ENCODE measurements around the gene SLC35B2.

SLC35B2 gene

DNA sequence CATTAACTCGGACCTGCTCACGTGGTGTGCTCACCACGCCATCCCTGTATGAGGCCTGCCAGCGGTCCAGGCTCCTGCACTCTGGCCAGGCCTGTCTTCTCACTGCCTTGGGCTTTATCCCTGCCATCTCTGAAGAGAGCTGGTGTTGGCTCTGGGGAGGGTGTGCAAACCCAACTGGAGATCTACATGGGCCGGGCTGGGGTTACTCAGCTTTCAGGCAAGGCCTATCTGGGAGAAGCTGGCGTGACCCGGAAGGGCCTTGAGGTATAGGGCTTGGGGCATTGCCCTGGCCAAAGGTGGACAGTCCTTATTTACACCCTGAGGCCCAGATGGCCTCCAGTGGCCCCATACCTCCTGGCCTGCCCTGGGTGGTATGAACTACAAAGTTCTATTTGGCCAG lies 28.9 kb downstream of the SLC35B2 start:
- no peak for DNase-seq
- in situ Hi-C loops (cut with HindIII; ENCODE audit: low pct_ligation_motif_present, low pct_unique_long_range_greater_than_20kb, low sequenced_read_pairs) = no loop called here

DNA sequence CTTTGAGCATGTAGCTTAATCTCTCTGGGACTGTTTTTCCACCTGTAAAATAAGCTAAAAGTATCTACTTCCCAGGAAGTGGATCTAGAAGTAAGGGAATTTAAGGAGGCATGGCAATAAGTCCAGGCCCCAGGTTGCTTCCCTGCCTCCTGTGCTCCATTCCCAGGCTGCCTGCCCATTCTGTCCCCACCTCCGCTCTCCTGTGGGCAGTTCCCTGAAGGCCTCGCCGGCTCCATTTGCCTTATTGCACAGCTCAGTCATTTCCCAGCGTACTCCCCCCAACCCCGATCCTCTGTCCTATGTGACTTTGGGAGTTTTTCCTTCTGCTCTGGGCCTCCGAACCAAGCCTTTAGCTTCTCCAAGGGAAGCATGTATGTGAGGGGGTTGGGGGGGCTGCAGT lies 29.3 kb downstream of the SLC35B2 start:
- in situ Hi-C loops (cut with HindIII; ENCODE audit: low pct_ligation_motif_present, low pct_unique_long_range_greater_than_20kb, low sequenced_read_pairs) = no loop called here
- no peak for DNase-seq

DNA sequence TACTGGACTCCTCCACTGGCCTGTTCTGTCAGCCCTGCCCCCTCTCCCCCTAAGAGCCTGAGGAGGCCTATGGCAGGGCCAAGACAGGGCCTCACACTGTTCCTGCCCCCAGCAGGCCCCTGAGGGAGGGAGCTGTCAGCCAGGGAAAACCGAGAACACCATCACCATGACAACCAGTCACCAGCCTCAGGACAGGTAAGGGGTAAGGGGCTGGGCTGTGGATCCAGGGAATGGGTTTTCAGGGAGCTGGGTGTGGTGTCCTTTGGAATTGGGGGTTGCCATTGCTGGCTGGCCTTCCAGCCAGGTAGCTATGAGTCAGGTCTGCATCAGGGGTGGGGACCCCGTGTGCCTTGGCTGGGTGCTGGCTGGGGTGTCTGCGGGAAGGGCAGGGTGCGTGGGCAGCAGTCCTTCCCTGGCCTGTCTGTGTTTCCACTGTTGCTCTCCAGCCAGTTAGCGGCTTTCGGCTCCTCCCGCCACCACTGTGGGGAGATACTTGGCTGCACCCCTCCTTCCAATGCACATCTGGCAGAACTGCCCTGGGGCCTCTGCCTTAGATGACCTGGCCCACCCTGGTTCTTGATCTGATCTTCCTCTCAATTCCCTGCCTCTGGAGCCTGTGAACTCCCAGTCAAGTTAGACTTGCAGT lies 30.1 kb downstream of the SLC35B2 start:
- DNase-seq = no peak
- in situ Hi-C loops (cut with HindIII; ENCODE audit: low pct_ligation_motif_present, low pct_unique_long_range_greater_than_20kb, low sequenced_read_pairs) = no loop called here

DNA sequence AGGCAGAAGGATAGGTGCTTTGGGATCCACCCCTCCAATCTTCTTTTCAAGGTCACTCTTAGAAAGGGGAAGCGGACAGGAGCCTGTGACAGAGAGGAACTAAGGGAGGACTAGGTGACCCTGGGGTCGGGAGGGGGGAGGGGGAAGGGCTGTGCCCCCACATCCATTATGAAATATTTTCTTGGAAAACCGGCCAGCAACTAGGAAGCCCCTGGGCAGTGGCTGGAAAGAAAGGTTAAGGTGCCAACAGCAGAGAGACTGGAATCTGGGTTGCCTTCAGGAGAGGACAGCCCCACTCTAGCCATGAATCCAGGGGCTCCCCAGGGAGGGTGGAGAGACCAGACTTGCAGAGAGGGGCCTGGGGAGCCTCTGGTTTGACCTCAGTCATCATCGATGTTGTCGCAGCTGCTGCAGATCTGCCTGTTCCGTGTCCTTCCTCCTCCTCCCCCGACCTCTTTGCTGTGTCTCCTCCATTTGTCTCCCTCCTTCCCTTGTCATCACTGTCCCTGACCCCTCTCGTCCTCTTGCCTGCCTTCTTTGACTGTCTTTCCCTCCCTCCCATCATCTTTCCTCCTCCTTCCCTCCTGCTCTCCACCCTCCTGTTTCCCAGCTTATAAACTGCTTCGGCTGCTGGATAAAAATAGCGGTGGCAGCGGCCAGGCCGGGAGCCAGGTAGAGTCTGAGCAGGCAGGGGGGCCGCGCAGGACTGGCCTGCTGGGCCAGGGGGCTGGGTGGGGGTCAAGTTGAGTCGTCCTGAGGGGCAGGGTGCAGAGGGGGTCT lies 30.8 kb downstream of the SLC35B2 start:
- DNase-seq = no peak

DNA sequence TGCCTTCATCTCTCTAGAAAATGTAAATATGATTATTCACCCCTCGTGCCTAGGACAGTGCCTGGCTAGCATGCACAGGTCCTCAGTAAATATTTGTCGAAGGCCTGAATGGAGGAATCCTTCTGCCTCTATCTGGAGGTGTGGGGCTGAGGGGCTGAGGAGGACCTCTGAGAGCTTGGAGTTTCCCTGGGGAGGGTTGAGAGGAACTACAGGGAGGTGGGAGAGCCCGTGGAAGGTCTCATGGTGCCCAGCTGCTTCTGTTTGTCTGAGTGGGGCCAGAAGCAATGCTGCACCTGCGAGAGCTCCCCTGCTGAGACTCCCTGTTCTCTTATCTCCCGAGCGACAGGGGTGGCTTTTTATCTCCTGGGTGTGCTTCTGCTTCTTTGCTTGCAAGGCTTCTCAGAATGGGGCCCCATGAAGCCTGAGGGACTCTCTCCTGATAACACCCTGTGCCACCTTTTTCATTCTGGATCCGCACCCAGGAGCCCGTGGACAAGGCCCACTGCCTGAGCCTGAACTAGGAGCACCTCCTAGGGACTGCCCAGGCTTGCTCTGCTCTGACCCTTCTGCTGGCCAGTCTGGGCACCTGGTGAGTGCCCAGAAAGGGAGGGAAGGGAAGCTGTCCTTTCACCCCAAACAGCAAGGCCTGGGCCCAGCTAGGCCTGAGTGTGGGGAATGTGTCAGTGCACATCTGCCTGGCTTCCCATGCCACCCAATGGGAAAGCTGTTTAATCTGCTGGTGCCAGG lies 31.6 kb downstream of the SLC35B2 start:
- in situ Hi-C loops (cut with HindIII; ENCODE audit: low pct_ligation_motif_present, low pct_unique_long_range_greater_than_20kb, low sequenced_read_pairs) = no loop called here
- DNase-seq = no peak

More for the DNA sequence above, 30.8 kb downstream of the SLC35B2 start:
- in situ Hi-C loops (cut with HindIII; ENCODE audit: low pct_ligation_motif_present, low pct_unique_long_range_greater_than_20kb, low sequenced_read_pairs) = no loop called here

DNA sequence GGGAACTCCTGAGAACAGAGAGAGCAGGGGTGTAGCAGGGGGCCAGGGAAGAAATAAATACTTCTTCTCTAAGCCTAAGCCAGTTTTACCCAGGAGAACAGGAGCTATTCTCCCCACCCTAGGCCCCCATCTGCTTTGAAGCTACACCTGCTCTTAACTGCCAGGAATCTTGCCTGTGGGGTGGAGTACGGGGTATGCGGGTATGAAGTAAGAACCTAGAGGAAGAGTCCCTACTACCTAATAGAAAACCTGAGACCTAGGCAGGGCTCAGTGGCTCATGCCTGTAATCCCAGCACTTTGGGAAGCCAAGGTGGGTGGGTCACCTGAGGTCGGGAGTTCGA lies 32.4 kb downstream of the SLC35B2 start:
- no peak for DNase-seq
- in situ Hi-C loops (cut with HindIII; ENCODE audit: low pct_ligation_motif_present, low pct_unique_long_range_greater_than_20kb, low sequenced_read_pairs) = no loop called here

DNA sequence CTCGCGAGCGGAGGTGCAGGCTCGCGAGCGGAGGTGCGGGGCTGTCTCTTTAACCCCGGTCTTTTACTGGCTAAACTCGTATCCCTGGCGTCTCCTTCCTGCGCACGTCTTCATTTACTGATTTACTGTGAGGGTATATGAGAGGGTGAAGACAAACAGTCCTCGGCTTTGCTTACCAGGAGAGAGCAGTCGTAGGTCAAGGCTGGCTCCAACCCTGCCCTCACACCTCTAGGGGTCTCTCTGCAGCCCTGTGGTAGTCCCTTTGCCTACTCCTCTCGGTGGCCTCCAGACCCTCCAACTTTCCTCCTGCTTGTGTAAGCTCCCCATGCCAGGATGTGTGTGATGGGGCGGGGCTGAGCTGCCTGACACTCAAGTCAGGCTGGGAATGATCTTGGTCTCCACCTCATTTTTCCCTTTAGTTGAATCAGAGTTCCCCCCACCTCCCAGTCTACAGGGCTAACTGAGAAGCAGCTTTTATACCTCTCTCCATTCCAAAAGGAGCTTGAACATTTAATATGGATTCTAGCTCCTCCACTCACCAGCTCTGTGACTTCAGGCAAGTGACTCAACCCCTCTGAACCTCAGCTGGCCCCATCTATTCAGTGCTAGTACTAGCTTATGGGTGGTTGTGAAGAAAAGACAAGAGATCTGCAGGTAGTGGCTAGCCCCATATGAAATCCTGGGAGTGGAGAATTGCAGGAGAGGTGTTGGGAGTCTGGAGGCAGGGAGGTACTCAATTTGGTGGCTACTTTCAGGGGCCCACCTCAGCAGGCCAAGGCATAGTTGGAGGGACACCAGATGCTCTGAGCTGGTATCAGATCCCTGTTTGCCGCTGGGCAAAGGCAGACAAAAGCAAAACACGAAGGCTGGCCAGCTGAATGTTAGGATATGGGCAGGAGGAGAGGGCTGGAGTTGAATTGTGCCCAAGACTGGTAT lies 33.0 kb downstream of the SLC35B2 start:
- in situ Hi-C loops (cut with HindIII; ENCODE audit: low pct_ligation_motif_present, low pct_unique_long_range_greater_than_20kb, low sequenced_read_pairs) = no loop called here
- DNase-seq = peak; percentile 15

DNA sequence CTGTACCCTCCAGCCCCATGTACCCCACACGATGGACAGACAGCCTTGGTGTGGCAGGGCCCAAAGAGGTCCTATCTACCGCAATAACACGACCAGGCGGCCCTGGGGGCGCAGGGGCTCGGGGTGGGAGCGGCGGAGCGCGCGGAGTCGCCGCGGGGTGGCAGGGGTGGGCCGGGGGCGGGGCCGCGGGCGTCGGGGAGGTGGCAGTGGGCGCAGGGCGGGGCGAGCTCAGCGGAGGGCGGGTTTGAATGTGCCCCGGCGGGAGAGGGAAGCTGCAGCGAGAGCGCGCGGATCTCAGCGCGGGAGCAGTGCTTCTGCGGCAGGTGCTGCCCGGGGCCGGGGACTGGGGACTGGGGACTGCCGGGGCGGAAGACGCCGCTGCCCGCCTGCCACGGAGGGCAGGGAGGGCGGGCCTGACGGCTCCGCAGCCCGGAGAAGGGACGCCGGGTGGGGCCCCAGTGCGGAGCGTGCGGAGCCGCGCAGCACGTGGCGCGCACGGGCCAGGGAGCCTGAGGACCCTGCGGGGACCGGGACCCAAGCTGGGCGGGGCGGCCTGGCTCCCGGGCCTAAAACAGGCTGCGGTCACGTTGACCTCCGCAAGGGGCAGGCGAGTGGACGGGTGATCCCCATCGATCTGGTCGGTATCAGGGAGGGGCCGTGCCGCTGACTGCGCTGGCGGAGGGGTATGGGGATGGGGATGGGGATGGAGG lies 33.9 kb downstream of the SLC35B2 start, which contains the start of gene SLC29A1:
TSS of gene SLC29A1 (plus strand) at position 277 of the 710 bp plus-strand sequence. CDS start 3,719 bp downstream, outside the sequence.
- in situ Hi-C loops (cut with HindIII; ENCODE audit: low pct_ligation_motif_present, low pct_unique_long_range_greater_than_20kb, low sequenced_read_pairs) = no loop called here
- peak; percentile 72 for DNase-seq

DNA sequence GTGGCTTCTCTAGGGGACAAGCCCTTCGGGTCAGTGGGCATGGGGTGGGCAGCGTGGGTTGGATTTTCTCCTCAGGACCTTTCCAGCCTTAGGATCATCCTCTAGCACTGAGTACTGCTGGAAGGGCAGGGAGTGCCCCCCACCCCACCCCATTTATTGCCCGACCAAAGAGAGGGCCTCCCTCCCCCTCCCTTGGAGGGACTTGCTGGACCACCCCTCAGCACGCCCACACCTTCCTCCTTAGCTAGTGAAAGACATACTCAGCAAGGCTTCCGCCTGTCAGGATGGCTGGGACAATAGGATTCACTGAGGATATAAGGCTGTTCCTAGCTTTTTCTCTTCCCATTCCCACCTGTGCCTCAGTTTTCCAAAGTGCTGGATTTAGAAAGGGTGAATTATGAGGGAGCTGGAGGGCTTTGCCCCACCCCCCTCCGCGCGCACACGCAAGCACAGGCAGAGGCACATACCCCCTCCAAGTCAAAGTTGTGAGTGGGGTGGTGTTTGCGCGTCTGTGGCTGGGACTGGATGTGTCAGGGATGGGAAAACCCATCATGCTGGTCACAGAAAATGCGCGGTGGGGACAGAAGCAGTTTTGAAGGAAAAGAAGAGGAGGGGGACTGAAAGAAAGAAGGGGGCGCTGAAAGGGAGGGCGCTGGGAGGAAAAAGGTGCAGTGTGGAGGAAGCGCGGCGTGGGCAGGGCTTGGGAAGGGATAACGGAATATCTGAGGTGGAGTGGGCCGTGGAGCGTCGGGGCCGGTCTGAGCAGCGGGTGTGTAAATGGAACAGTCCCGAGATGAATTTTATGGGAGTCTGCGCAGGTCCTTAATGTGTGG lies 34.6 kb downstream of the SLC35B2 start:
- in situ Hi-C loops (cut with HindIII; ENCODE audit: low pct_ligation_motif_present, low pct_unique_long_range_greater_than_20kb, low sequenced_read_pairs) = no loop called here
- peak; percentile 23 for DNase-seq

DNA sequence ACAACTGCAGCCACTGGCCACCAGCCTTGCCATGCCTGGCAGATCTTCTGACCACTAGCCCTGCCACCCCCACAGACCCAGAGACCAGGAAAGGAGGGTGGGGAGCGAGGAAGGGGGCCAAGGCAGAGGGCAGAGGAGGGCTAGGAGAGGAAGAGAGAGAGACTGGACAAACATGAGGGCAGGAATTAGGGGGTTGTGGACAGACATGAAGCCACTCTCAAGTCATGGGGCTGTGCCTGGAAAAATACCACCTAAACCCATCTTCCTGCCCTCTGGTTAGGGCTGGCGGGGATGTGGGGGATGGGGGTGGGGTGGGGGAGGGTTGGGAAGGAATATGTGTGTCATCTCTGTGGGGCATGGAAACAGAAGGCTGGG lies 35.4 kb downstream of the SLC35B2 start:
- in situ Hi-C loops (cut with HindIII; ENCODE audit: low pct_ligation_motif_present, low pct_unique_long_range_greater_than_20kb, low sequenced_read_pairs) = no loop called here
- no peak for DNase-seq

DNA sequence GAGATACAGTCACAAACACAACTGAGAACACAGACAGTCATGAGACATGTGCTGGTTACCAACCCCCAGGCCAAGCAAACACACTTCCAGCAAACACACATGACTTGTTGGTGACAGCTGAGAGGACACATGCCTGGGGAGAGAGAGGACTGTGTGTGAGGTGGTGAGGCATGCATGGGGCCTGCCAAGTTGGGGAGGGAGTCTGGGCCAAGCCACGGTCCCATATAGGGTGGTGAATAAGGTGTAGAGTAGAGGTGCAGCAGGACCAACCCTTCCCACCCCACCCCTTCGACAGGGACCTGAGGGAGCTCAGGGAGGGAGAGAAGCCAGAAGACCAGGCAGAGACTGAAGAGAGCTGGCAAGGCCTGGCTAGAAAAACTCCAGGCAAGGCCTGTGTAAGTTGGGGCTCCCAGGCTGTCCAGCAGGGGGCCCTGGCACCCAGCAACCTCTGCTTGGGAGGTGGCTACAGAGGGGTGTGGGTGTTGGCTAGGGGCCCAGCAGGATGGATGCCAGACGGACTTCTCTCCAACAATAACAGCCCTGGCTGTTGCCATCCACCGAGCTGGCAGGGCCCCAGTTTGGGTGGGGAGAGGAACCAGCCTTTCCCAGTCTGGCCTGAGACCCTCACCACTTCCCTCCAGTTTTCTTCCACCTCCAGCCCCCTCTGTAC lies 35.9 kb downstream of the SLC35B2 start:
- DNase-seq = peak; percentile 89
- in situ Hi-C loops (cut with HindIII; ENCODE audit: low pct_ligation_motif_present, low pct_unique_long_range_greater_than_20kb, low sequenced_read_pairs) = no loop called here

DNA sequence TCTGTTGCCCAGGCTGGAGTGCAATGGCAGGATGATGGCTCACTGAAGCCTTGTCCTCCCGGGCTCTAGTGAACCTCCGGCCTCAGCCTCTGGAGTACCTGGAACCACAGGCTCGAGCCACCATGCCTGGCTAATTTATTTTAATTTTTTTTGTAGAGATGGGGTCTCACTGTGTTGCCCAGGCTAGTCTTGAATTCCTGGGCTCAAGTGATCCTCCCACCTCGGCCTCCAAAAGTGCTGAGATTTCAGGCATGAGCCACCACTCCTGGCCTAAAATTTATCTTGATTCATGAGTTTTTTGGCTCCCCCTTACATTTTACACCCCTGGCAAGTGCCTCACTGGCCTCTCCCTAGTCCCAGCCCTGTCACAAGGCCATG lies 36.4 kb downstream of the SLC35B2 start:
- DNase-seq = no peak
- in situ Hi-C loops (cut with HindIII; ENCODE audit: low pct_ligation_motif_present, low pct_unique_long_range_greater_than_20kb, low sequenced_read_pairs) = no loop called here

DNA sequence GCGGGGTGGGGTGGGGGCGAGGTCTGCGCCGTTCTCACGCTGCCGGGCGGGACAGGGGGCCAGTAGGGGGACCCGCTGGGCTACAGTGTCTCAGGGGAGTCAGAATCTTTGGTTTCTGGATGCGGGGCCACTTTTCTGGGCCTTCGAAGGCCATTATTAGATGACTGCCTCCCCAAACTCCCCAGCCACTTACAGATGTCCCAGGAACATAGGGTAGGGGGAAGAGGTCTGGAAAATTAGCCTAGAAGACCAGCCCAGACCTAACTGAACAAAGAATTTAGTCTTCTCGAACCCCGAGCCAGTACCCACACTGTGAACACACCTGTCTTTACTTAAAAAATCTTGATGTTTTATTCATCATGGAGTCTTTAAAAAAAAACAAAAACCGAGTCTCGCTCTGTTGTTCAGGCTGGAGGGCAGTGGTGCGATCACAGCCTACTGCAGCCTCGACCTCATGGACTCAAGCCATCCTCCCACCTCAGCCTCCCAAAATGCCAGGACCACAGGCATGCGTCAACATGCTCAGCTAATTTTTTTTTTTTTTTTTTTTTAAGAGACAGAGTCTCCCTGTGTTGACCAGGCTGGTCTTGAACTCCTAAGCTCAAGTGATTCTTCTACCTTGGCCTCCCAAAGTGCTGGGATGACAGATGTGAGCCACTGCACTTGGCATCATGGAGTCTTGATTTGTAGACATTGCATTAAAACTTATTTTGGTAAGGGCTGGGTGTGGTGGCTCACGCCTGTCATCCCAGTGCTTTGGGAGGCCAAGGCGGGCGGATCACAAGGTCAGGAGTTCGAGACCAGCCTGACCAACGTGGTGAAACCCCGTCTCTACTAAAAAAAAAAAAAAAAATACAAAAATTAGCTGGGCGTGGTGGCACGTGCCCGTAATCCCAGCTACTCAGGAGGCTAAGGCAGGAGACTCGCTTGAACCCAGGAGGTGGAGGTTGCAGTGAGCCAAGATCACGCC lies 37.2 kb downstream of the SLC35B2 start:
- in situ Hi-C loops (cut with HindIII; ENCODE audit: low pct_ligation_motif_present, low pct_unique_long_range_greater_than_20kb, low sequenced_read_pairs) = no loop called here
- DNase-seq = no peak

DNA sequence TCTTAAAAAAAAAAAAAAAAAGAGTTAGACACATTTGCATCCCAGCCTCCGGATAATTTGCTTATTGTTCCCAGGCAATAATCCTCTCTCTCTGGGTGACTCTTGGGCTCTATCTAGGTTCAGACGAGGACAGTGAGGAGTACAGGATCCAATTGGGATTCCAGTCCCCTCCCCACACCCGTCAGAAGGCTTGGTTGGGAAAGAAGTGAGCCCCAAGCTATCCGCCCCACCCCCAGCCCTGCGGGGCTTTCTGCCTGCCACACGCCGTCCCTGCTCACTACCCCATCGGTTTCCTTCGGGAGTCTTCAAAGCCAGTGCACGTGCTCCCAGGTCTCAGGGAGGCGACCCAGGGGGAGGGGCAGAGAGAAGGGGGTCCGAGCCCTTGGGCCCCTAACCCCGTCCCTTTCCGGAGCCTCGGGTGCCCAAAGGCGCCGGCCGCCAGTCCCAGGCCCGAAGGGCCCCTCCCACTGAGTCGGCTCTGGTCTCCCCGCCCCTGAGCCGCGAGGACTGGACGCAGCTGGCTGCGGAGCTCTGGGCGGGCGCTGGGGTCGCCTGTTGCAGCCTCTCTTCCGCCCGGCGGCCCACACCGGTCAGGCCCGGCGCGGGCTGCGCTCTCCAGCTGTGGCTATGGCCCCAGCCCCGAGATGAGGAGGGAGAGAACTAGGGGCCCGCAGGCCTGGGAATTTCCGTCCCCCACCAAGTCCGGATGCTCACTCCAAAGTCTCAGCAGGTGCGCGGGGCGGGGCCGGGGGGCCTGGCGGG lies 38.1 kb downstream of the SLC35B2 start:
- in situ Hi-C loops (cut with HindIII; ENCODE audit: low pct_ligation_motif_present, low pct_unique_long_range_greater_than_20kb, low sequenced_read_pairs) = no loop called here
- peak; percentile 81 for DNase-seq

All from ACHN (cell line).